ENCODE data around the gene GABBR2.

DNA sequence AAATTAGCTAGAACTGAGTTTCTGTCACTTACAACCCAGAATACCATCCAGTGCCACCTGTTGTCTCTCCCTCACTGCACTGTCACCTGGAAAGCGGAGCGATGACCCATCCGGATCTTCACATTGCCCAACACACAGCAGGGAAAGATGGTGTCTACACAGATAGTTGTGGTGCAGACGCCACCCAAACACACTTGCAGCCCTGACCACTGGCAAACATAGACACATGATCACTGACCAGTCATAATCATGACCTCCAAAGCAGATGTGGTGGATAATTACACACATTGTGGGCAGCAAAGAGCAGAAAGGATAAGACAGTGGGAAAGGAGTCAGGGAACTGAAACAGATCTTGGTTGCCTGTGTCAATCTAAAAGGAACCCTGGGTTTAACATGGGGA, 64.7 kb downstream of the GABBR2 start:
- TF ChIP-seq, protein P1, sequence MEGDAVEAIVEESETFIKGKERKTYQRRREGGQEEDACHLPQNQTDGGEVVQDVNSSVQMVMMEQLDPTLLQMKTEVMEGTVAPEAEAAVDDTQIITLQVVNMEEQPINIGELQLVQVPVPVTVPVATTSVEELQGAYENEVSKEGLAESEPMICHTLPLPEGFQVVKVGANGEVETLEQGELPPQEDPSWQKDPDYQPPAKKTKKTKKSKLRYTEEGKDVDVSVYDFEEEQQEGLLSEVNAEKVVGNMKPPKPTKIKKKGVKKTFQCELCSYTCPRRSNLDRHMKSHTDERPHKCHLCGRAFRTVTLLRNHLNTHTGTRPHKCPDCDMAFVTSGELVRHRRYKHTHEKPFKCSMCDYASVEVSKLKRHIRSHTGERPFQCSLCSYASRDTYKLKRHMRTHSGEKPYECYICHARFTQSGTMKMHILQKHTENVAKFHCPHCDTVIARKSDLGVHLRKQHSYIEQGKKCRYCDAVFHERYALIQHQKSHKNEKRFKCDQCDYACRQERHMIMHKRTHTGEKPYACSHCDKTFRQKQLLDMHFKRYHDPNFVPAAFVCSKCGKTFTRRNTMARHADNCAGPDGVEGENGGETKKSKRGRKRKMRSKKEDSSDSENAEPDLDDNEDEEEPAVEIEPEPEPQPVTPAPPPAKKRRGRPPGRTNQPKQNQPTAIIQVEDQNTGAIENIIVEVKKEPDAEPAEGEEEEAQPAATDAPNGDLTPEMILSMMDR (IDR thresholded peaks at IDR 0.05), result no peak
- TF ChIP-seq POLR2A (IDR thresholded peaks at IDR 0.05), result no peak

All from adrenal gland (tissue), 5 donors.